ENCODE results near the gene RSU1.

The RSU1 gene

DNA sequence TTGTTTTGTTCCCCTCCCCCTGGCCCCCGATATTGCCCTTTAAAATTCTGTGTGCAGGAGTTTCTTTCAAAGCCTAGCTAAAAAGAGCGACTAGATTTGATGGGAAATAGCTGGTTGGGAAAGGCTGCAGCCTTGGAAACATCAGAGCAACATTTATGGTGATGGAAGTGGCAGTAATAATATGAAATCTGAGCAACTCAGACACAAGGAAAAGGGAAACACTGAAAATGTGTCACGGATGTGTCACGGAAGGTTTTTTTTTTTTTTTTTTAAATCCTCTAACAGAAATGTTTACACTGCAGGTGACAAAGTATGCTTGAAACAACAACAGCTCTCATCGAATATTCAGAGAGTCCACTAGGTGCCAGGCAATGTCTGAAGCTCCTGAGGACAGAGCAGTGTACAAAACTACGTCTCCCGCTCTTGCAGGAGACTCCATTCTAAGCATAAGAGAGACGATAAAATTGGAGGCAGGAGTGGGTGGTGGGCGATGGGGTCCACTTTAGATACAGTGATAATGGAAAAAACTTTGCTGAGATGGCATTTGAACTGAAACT is 143.0 kb downstream of the RSU1 start:
- no peak for DNase-seq (ENCODE audit: low read depth)

DNA sequence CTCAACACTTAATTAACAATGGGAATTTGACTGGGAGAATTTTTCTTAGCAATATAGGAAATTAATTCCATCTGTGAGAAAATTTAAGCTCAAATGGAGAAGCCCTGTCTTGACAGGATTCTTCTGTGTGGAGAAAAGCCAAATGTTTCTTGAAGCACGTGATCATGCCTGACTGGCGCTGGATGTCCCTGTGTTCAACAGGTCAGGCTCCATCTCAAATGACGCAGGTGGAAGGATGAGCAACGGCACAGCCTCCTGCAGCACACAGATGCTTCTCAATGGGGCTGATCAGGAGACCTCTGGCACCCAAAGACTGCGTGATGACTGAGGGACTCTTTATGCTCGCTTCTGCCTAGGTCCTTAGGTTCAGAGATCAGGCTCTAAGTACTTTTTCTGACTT is 143.8 kb downstream of the RSU1 start:
- no peak for DNase-seq (ENCODE audit: low read depth)

DNA sequence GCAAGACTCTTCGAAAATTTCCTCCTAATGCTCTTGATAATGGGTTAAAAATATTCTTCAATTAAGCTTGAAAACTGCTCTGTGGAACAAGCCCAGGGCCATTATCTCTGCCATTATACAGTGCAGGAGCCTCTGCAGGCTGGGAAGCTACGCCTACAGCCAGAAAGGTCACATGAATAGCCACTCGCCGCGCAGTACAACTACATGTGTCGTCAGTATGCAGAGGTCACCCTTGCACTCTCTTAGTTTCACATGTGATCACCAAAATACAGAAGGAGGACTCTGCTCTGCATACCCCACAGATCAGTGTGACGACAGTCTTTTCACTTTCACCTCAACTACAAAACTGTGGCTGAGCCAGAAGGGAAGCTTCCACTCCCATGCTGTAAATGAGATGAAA is 153.8 kb downstream of the RSU1 start:
- no peak for DNase-seq (ENCODE audit: low read depth)

- no peak for DNase-seq (ENCODE audit: low read depth)
Observed at GRCh38 chr10:16662923-16663322, 154.3 kb downstream of the RSU1 start.

DNA sequence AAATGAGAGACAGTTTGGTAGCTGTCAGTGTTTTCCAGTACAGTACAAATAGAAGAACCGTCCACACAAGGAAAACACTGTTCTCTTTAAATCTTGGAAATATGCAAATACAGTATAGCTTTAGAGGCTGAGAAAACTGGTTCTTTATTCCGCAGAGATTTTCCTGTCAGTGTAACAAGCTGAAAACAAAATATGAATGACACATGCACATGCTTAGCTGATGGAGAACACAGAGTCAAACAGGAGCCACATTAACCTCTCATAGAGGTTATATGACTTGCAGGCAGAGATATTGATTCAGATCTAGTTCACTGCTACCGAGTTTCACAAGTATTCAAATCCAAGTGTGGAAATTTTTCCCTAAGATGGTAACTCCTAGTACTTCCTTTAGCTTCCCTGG is 160.3 kb downstream of the RSU1 start:
- DNase-seq (ENCODE audit: low read depth), result no peak

DNA sequence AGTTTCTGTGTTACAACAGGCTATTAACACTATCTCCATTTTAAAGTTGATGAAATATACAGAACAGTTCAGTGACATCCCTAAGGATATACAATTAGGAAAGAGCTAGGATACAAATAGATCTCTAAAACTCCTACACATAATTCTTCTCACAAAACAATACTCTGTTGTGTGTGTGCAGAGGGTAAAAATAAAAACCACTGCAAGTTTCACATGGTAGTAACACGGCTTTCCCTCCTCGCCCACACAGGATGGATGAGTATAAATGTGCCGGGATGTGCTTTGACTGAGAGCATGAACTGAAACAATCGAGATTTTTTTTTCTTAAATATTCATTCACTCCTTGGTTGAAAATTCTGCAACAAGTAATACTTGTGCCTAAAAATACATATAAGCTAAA is 164.0 kb downstream of the RSU1 start:
- DNase-seq (ENCODE audit: low read depth), result no peak

- no peak for DNase-seq (ENCODE audit: low read depth)
Observed at GRCh38 chr10:16652154-16652553, 165.1 kb downstream of the RSU1 start.

DNA sequence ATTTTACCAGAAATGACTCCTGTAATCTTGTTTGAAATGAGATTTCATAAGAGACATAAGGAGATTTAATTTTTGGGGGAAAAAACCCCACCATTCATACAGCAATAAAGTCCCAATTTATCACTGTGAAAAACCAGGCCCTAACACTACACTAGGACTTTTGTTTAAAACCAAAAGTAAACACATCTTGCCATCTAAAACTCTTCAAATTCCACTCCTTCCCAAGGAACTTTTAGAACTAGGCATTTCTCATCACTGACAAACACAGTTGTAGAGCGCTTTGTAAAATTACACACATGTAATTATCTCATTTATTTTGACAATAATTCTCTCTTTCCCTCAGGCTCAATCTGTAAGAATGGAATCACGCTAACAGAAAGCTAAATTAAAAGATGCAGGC is 167.5 kb downstream of the RSU1 start:
- no peak for DNase-seq (ENCODE audit: low read depth)

DNA sequence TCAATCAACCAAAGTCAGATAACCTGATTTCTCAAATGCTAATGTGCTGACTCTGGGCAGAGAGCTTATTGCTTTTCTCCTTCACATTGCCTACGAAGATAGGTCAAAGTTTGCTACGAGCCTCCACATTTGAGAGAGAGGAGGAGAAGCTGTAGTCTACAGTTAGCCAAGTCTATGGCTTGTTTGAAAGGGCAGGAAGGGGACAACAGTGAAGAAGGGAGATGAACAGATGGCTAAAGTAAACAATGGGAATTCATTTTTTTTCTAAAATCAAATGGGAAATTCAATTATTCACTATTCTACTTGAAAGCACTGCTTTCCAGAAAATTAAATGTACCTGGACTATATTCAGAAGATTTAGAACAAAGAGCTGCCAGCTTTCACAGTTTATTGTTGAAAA is 168.9 kb downstream of the RSU1 start:
- no peak for DNase-seq (ENCODE audit: low read depth)

DNA sequence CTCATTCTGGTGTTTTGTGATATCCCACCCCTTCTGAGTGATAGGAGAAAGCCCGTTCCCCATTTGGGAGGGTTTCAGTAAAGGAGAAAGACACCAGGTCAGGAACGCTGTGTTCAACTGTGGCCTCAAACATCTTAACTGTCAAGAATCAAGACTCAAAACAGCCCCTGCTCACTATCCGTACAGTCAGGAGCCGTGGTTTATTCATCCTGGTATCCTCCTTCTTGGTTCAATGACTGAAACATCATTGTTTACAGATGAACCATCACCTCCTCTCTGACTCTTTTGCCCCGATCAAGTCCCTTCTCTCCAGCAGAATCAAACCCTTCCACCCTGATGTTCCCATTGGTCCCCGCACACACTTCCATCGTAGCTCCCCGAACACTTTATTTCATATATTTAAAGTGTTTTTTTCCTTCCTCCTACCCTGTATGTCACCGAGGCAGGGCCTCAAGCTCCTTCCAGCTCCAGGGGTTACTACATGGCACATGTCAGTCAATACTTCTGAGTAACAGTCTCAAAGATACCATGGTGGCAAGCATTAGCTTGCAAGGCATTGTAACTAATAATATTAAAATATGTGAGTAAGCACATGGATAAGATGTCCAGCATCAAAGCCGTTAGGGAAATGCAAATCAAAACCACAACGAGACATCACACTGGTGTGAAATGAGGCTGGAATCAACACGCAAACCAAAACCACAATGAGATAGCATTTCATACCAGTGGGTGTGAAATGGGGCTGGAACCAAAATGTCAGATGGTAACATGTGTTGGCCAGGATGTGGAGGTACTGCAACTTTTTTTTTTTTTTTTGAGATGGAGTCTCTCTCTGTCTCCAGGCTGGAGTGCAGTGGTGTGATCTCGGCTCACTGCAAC is 170.8 kb downstream of the RSU1 start:
- DNase-seq (ENCODE audit: low read depth), result no peak

- no peak for DNase-seq (ENCODE audit: low read depth)
Observed at GRCh38 chr10:16644146-16644545, 173.1 kb downstream of the RSU1 start.

- DNase-seq (ENCODE audit: low read depth), result no peak
Observed at GRCh38 chr10:16643502-16643901, 173.7 kb downstream of the RSU1 start.

DNA sequence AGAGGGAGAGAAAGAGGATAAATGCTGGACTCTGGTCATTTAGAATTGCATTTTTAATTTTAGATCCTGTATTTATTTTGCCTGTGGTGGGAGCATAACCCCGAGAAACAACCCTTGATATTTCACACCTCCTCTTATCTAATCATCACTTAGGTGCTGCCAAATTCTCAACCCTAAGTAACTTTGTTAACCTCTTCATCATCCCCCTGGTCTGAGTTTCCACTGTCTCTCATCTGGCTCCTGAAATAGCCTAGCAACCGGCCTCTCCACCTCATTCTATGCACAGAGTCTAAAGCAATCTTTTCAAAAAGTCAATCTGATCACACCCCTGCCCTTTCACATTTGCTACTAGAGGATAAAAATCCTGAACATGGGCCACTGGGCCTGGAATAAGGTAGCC is 177.1 kb downstream of the RSU1 start:
- DNase-seq (ENCODE audit: low read depth), result no peak

DNA sequence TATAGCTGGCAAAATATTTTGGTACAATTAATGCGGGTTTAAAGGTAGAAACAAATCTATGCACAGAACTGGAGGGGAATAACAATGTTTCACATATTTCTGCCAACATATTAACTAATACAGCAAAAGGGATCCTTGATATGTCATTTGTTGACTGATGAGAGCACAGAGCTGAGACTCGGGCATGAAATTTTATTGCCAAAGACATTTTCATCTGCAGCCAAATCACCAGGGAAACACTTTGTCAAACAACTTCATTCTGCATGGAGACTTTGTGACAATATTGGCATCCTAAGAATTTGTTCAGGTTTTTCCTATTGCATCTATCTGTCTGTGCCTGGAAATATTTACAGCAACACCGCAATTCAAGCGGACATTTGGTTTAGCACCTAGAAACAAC is 177.8 kb downstream of the RSU1 start:
- no peak for DNase-seq (ENCODE audit: low read depth)

DNA sequence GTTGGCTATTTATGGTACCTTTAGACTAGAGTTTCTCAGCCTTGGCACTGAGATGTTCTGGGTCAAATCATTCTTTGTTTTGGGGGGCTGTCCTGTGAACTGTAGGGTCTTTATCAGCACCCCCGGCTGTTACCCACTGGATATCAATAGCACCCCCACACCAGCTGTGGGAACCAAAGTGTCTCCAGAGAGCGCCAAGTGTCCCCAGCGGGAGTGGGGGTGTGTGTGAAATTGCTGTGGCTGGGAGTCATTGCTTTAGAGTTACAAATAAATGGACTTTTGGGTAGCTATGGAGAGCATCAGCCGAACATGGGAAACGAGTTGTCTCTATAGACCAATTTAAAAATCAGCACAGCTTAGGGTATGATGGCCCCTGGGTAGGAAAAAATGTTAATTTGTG is 184.2 kb downstream of the RSU1 start:
- DNase-seq (ENCODE audit: low read depth), result no peak

DNA sequence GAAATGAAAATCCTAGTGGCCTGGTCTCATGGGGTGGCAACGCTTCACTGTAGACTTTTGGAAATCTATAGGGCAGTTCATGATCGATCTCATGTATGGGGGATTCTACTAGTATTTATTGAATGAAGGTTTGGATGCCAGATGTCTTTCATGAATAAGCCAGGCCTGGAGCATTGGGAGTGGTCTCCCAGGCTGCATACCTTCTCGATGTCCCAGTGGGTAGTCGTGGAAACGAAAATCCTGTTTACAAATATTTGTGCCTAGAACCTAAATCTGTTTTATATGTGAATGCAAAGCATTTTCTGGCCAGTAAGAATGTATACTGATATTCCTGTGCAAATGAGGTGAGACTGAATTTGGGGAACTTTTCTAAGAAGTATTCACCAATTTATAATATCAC is 190.5 kb downstream of the RSU1 start:
- no peak for DNase-seq (ENCODE audit: low read depth)

GRCh38 chr10:16612981-16613355 is 204.3 kb downstream of the RSU1 start:
- DNase-seq (ENCODE audit: low read depth), result no peak

DNA sequence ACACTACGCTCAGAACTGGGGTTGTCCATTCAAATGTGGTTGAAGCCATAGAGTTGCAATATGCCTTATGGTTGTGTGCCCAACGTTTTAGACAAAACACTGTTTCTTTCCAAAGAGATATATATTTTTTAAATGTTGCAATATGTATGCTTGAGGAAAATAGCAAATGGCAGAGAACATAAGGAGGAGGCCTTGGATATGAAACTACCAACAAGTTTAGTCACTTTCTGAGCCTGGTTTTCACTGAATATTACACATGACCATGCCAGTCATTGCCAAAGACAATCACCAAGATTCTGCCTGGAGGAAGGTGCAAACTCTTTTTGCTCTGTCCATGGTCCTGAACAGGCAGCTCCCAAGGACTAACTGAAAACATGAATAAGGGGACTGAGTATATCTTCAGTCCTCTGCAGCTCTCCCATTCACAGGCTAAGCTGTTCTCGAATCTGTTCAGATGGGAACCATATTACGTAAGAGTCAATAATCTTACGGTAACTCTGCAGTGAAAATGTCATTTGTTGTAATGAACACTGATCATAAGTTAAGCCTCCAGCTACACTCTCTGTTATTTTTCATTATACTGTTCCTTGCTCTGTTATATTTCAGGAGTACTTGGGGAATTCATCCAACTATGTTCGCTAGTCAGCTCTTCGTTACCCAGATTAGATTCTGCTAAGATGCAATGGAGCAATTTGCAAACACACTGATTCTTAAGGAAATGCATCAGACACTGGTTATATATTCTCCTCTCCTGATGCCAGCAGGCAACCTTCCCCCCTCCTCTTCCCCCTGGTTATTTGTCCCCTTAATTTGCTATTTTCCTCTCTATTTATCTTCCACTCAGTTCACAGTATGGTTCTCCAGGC is 204.9 kb downstream of the RSU1 start:
- no peak for DNase-seq (ENCODE audit: low read depth)

GRCh38 chr10:16611037-16611436 is 206.2 kb downstream of the RSU1 start:
- no peak for DNase-seq (ENCODE audit: low read depth)

DNA sequence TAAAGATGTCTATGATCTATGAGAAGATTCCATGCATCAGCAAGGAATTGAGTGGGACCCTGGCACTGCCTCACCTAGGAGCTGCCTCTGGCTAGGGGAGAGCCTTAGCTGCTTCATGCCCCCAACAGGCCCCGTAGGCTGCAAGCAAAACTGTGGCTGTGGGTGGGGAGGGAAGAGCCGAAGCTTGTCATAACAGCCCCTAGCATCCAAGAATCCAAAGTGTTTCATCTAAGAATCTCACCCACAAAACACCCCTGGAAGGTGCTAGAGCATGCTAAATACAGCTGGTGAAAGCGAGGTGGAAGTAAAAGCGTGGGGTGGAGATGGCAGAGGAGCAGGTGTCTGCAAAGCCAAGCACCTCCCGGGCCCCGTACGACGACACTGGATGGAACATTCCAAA is 208.0 kb downstream of the RSU1 start:
- no peak for DNase-seq (ENCODE audit: low read depth)

GRCh38 chr10:16606923-16607322 is 210.3 kb downstream of the RSU1 start:
- no peak for DNase-seq (ENCODE audit: low read depth)

DNA sequence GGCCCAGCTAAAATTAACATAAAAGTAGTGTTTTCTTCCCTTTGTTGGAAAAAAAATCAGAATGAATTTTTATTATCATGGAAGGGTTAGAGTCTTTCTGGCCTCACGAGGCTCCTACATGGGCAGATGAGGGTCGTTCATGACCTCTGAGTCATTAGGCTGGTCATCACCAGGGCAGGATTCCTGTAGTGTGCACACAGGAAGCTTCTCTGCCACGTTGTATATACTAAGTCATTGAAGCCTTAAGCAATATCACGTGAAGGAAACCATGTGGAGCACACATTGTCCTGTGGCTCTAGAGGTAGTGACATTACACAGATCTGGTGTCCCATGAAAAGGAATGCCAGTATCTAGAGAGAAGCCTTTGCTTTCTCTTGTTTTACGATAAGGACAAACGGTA is 210.8 kb downstream of the RSU1 start:
- DNase-seq (ENCODE audit: low read depth), result no peak

DNA sequence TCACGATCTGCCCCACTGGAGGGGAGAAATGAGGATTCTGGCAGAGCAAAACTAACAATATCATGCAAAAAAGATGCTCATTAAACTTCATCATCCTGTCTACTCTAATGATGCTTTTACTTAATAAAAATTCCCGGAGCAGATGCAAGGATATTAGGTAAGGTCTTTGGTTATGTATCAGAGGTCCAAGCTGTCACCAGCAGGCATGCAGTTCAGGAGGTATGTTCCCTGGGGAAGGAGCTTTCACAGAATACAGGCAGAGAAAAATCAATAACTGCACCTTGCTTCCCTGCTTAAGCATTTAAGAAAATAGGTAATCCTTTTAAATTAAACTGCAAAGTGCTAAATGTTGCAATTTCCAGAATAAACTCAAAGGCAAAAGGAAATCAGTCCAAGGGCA is 213.9 kb downstream of the RSU1 start:
- DNase-seq (ENCODE audit: low read depth), result no peak
